Loucy (cell line): Measurements from ENCODE around the gene TRIM25.

Source experiments
- H2AFZ ChIP-seq: fragments of 200-600 bp; sonication (generic); 2 replicates; pipeline ENCODE4 v1.6.0; 2016; ENCODE audit warnings: antibody characterized with exemption, mild to moderate bottlenecking, low read length, moderate library complexity
- H3F3A ChIP-seq: fragments of 200-600 bp; 2 replicates; pipeline ENCODE4 v1.6.0; 2016; ENCODE audit warnings: antibody characterized with exemption, low read depth, mild to moderate bottlenecking
- H3K27me3 ChIP-seq: fragments of 200-600 bp; sonication (generic); 2 replicates; pipeline ENCODE4 v1.6.1; 2014; ENCODE audit warnings: low read length, mild to moderate bottlenecking; ENCODE audit not compliant: insufficient read depth, poor library complexity, severe bottlenecking
- H3K36me3 ChIP-seq: fragments of 200-600 bp; sonication (generic); 2 replicates; pipeline ENCODE4 v1.6.1; 2016; ENCODE audit warnings: low read length; ENCODE audit not compliant: insufficient read depth
- H3K4me1 ChIP-seq: fragments of 200-600 bp; sonication (generic); 2 replicates; pipeline ENCODE4 v1.5.1; 2014; ENCODE audit warnings: low read length, mild to moderate bottlenecking; ENCODE audit not compliant: insufficient read depth, poor library complexity, severe bottlenecking
- H3K4me2 ChIP-seq: fragments of 200-600 bp; sonication (generic); 2 replicates; pipeline ENCODE4 v1.6.0; 2014; ENCODE audit warnings: antibody characterized with exemption, low read length, low read depth, mild to moderate bottlenecking; ENCODE audit not compliant: poor library complexity, severe bottlenecking
- H3K4me3 ChIP-seq: fragments of 200-600 bp; sonication (generic); 2 replicates; pipeline ENCODE4 v1.5.1; 2014; ENCODE audit warnings: low read length, mild to moderate bottlenecking, mixed read lengths; ENCODE audit not compliant: poor library complexity, severe bottlenecking
- H3K79me2 ChIP-seq: fragments of 200-600 bp; sonication (generic); 2 replicates; pipeline ENCODE4 v1.6.1; 2014; ENCODE audit warnings: low read length; ENCODE audit not compliant: insufficient read depth
- H3K9ac ChIP-seq: fragments of 200-600 bp; sonication (generic); 2 replicates; pipeline ENCODE4 v1.6.0; 2014; ENCODE audit warnings: mild to moderate bottlenecking, low read depth, low read length, moderate library complexity; ENCODE audit not compliant: poor library complexity, severe bottlenecking
- H3K9me2 ChIP-seq: fragments of 200-600 bp; sonication (generic); replicated peaks from 2 replicates; pipeline ENCODE4 v1.6.1; 2016; ENCODE audit warnings: low read depth, low read length, mixed read lengths
- H3K9me3 ChIP-seq: fragments of 200-600 bp; sonication (generic); 2 replicates; pipeline ENCODE4 v1.6.1; 2014; ENCODE audit warnings: mild to moderate bottlenecking, antibody characterized with exemption, low read length, low read depth; ENCODE audit not compliant: insufficient read depth
- H4K20me1 ChIP-seq: fragments of 200-600 bp; sonication (generic); 2 replicates; pipeline ENCODE4 v1.6.0; 2014; ENCODE audit warnings: antibody characterized with exemption, low read length, mild to moderate bottlenecking; ENCODE audit not compliant: insufficient read depth, poor library complexity, severe bottlenecking
- CTCF ChIP-seq: fragments of 200-600 bp; sonication (generic); conservative IDR thresholded peaks from 2 replicates; pipeline ENCODE4 v1.5.1; 2014; ENCODE audit warnings: mild to moderate bottlenecking, antibody characterized with exemption, low read length
- EZH2phosphoT487 ChIP-seq: fragments of 200-600 bp; IDR thresholded peaks from 2 replicates; pipeline ENCODE4 v1.6.1; 2018; ENCODE audit warnings: antibody characterized with exemption, mild to moderate bottlenecking, moderate library complexity, borderline replicate concordance

Gene TRIM25

GRCh38 chr17:56949595-56949994 is 35.7 kb upstream of the TRIM25 start:
- Histone ChIP-seq H3K9ac (no peak overlapping the region), H2AFZ (no peak overlapping the region), H3K36me3 (peaks cover 46% of the 10 kb centered on the region), H3K9me3 (no peaks in the 10 kb centered on the region), H3K4me2 (no peak overlapping the region), H3K4me3 (no peak overlapping the region), H4K20me1 (peaks cover 15% of the 10 kb centered on the region), H3K79me2 (peaks cover 44% of the 10 kb centered on the region), H3K9me2 (no peaks in the 10 kb centered on the region), H3F3A (no peaks in the 10 kb centered on the region), H3K4me1 (peaks cover 13% of the 10 kb centered on the region), H3K27me3 (no peaks in the 10 kb centered on the region)
- TF ChIP-seq EZH2phosphoT487 (no peak), CTCF (no peak)

GRCh38 chr17:56948491-56948890 is 34.6 kb upstream of the TRIM25 start:
- Histone ChIP-seq H3K4me2 (no peak overlapping the region), H3F3A (no peaks in the 10 kb centered on the region), H3K79me2 (peaks cover 35% of the 10 kb centered on the region; the same call in 1 of the 2 replicates), H3K4me3 (no peak overlapping the region), H3K27me3 (no peaks in the 10 kb centered on the region), H3K9ac (no peak overlapping the region), H3K9me2 (no peaks in the 10 kb centered on the region), H2AFZ (no peak overlapping the region), H4K20me1 (peaks cover 15% of the 10 kb centered on the region), H3K36me3 (peaks cover 53% of the 10 kb centered on the region), H3K4me1 (peaks cover 13% of the 10 kb centered on the region), H3K9me3 (no peaks in the 10 kb centered on the region)
- TF ChIP-seq EZH2phosphoT487 (no peak), CTCF (no peak)

- no peak for TF ChIP-seq CTCF
- TF ChIP-seq EZH2phosphoT487 = no peak
- Histone ChIP-seq H3K36me3 (peaks cover 59% of the 10 kb centered on the region), H3F3A (no peaks in the 10 kb centered on the region)
These were observed 33.9 kb upstream of the TRIM25 start for GRCh38 chr17:56947741-56948140.

More at GRCh38 chr17:56947741-56948140, 33.9 kb upstream of the TRIM25 start:
- H3K4me2 ChIP-seq = no peak overlapping the region
- H3K4me1 ChIP-seq = peaks cover 13% of the 10 kb centered on the region
- no peak overlapping the region for H2AFZ ChIP-seq
- peaks cover 15% of the 10 kb centered on the region for H4K20me1 ChIP-seq
- peaks cover 30% of the 10 kb centered on the region; the same call in 1 of the 2 replicates for H3K79me2 ChIP-seq
- H3K9ac ChIP-seq = no peak overlapping the region
- no peaks in the 10 kb centered on the region for H3K9me2 ChIP-seq
- no peaks in the 10 kb centered on the region for H3K27me3 ChIP-seq
- H3K4me3 ChIP-seq = no peak overlapping the region
- H3K9me3 ChIP-seq = no peaks in the 10 kb centered on the region
